Uterus (tissue), 2 donors: ENCODE results near the gene GNGT1.

Experiments used
- CTCF ChIP-seq, 4 experiments: fragments of 200-600 bp in 2 of 4; fragments of 450-650 bp in 2 of 4; sonication (generic) in 2 of 4; IDR thresholded peaks; one replicate each; pipeline ENCODE4 v1.5.1; 2016 to 2019; ENCODE audit warnings: antibody characterized with exemption in 4 of 4, mild to moderate bottlenecking in 2 of 4, moderate library complexity in 1 of 4
- POLR2A ChIP-seq, 2 donors: fragments of 450-650 bp; IDR thresholded peaks; one replicate each; pipeline ENCODE4 v1.6.1; 2016; ENCODE audit warnings: antibody characterized with exemption in 2 of 2, mild to moderate bottlenecking in 1 of 2, moderate library complexity in 1 of 2

DNA sequence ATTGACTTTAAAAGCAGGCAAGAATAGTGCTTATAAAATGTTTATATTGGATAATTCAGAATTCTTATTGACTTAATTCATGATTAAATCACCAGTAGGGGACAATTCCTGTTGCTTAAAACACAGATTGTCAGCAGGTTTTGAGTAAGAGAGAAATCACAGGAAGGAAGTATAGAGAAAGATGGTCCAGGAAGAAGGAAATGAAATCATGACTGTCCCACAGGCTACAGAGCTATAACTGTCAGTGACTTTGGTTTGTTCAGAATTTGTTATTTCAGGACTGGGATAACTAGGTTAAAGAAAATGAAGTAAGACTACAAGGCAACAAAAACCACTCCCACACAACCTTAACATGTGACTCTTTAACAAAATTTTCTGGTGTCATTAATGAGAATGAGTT is 6.8 kb downstream of the GNGT1 start:
- TF ChIP-seq POLR2A (IDR thresholded peaks at IDR 0.05) (no peak), CTCF (IDR thresholded peaks at IDR 0.05) (no peak)
